CMK (cell line): ENCODE measurements around the gene SLC38A3.
"Not testable (repeated sequence)": the region's sequence is repeated elsewhere in the genome, so short reads cannot be mapped to it uniquely, and the experiment has no call there.

Experiments
- DNase-seq: peaks from one replicate; pipeline ENCODE4 v3.0.0-alpha.2; 2010; ENCODE audit warnings: low read depth

SLC38A3 gene

DNA sequence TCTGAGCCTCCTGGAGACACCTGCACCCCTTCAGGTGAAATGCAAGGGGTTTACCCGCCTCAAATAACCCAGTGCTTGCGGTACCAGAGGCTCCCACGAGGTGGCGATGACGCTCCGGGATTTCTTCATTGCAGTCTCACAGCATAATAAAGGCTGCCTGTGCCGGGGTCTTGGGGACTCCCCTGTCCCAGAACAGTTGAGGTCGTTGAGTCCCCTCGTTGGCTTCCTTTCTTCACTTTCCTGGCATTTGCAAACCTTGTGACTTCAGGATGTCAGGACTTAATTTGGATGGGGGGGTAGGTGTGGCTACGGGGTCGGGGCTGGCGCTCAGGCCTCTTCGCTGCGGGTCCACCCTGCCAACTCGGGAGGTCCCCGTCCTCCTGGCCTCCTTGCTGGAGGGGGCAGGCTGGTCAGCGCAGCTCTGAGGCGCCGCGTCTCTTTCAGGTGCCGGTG lies 12.4 kb upstream of the SLC38A3 start:
- DNase-seq = no peak

DNA sequence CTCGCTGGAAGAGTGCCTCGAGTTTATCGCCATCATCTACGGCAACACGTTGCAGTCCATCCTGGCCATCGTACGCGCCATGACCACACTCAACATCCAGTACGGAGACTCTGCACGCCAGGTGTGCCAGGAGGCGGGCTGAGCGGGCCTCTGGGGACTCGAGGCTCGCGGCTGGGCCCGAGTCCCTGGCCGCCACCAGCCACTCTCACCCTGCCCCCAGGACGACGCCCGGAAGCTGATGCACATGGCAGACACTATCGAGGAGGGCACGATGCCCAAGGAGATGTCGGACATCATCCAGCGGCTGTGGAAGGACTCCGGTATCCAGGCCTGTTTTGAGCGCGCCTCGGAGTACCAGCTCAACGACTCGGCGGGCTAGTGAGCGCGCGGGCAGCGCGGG lies 11.8 kb upstream of the SLC38A3 start:
- no peak for DNase-seq

DNA sequence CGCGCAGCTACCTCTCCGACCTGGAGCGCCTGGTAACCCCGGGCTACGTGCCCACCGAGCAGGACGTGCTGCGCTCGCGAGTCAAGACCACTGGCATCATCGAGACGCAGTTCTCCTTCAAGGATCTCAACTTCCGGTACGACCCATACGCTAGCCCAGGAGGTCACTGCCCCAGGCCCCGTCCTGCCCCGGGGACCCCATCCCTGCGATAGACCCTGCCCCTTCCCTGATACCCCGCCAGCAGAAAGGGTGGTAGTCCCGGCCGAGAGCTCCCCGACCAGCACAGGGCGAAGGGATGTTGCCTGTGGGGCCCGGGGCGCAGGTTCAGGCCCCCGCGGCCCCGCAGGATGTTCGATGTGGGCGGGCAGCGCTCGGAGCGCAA lies 11.3 kb upstream of the SLC38A3 start:
- DNase-seq = no peak

DNA sequence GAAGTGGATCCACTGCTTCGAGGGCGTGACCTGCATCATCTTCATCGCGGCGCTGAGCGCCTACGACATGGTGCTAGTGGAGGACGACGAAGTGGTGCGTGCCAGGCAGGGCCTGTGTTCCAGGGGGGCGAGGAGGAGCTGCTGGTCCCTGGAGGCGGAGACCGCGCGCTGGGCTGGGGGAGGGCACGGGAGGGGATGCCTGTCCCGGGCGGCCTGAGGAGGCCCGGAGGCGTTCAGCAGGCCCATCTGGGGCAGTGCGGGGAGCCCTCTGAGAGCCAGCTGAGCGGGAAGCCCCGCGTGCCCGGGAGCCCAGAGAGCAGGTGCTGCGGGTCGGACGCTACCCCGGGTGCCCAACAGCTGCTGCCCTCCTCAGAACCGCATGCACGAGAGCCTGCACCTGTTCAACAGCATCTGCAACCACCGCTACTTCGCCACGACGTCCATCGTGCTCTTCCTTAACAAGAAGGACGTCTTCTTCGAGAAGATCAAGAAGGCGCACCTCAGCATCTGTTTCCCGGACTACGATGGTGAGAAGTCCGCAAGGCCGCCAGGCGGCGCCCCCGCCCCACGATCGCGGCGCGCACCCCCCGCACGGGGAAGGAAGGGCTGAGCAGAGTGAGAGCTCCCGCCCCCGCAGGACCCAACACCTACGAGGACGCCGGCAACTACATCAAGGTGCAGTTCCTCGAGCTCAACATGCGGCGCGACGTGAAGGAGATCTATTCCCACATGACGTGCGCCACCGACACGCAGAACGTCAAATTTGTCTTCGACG lies 10.8 kb upstream of the SLC38A3 start:
- peak; percentile 52 for DNase-seq

DNA sequence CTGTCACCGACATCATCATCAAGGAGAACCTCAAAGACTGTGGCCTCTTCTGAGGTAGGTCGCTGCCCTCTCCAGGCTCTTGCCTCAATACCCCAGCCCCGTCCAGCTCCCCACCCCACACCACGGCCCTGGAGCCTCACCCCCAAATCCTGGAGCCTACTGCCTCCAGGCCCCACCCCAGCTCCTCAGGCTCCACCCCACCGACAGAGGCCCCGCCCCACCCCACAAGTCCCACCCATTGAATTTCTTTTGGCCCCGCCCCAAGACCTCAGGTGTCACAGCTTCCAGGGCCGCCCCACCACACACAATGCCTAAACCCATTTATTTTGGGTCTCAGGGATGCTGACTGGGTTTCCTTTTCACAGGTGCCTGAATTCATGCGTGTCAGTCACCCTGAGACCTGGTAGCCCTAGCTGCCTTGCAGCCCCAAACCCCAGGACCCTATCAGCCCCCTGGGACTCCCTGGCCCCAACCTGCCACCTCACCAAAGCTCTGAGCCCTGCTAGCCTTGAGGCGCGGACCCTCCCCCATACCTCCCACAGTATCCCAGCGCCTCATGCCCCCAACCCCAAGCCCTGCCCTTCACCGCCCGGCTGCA lies 10.1 kb upstream of the SLC38A3 start:
- DNase-seq = no peak

DNA sequence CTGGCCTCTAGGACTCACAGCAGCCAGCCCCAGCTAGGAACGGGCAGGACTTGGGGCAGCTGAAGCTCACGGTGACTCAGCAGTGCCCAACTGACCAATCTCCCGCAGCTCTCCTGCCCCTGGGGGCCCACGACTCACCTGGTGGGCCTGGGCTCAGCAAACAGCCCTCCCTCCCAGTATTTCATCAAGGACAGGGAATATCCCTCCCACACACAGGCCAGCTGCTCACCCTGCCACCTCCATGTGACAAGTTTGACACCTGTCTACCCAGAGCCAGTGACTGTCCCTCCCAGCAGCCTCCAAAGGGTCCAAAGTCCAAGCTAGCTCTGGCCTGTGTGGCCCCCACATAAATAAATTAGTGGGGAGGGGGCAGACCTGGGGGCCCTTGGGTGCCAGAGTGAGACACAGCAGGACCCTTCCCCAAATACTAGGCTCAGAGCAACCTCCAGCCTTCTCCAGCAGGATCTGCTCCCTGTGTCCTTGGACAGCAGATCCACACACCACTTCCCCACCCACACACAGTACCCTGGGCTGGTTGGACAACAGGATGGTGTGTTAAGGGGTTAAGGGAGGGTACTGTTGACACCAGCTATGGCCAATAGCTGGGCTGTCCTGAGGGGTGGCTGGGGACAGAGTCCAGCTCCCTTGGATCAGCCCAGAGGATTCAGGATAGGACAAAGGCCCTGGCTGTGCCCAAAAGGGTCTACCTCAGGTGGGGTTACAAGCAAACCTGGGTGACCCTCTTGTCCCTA lies 9.4 kb upstream of the SLC38A3 start:
- DNase-seq = no peak

DNA sequence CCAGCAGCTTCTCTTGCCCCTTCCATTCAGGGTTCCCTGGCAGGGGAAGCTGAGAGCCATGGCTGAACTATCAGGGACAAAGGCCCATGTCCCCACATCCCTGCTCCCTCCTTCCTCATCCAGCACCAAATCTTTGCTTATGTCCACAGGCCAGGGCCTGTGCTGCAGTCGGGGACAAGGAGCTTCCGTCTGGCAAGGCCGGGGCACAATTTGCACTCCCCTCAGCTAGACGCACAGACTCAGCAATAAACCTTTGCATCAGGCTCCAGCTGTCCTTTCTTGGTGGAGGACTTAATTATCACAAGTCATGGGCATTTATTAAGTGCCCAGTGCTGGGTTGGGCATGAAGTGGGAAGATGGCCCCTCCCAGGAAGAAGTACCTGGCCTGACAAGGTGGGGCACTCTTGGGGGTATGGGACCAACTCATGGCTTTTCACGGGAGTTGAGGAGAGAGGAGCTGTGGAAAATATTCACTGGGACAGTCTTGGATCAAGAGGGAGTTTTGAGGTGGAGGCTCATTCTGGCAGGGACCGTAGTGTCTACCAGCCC lies 8.7 kb upstream of the SLC38A3 start:
- DNase-seq = no peak

DNA sequence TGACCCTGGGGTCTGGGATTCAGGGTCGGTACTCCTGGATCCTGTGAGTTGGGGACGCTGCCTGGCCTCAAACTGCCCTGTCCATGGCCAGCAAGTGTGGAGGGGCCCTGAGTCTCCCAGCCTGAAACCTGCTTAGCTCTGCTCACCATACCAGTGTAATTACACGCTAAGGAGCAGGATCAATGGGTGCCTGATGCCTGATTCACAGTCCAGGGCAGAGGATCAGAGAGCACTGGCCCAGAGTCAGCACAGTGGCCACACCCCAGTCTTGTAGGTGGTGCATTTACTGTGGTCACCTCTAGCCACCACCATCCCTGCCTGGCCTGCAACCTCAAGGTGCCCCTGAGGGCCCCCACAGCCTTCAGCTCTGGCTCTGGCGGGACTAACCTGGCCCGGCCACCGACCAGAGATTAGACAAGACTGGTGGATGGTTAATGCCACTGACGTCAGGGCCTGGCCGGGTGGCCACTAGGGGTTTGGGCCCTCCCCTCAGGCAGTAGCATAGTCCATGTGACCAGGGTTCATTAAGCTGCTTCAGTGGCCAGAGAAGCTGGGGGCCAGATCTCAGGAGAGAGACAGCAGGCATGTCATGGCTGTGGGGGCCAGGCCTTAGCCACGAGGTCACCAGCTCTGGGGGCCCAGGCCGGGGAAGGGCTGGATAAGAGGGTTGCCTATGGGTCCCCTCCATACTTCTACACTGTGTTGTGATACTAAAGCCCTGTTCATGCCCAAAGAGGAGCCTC lies 3.3 kb upstream of the SLC38A3 start:
- no peak for DNase-seq

DNA sequence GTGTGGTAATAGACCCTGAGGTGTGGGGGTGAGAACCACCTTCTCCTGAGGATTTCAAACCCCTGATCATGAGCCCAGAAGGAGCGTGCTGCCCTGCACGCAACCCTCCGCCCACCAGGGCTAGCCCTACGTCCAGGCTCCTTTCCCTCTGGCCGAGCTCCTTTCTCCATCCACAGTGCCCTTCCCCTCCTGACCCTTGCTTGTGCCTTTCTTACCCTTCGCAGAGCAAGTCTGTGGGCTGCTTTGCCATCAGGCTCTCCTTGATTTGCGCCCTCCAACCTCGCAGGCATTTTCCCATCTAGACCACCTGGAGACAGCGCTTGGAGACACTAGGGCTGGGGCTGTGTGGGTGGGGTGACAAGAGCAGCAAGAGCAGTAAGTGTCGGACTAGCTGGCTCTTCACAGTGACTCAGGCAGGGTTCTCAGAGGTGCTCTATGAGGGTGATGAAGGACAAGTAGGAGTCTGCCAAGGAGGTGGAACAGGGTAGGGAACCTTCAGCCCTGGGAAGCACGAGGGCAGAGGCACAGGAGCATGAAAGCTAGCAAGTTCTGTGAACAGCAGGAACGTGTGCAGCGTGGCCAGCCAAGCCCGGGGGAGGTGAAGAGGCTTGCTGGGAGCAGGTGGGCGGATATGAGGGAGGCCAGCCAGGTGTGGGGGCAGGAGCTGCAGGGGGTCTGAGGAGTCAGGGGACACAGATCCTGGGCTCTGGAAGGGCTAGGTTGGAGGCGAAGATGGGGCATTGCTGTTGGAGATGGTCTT lies 2.5 kb upstream of the SLC38A3 start:
- no peak for DNase-seq

DNA sequence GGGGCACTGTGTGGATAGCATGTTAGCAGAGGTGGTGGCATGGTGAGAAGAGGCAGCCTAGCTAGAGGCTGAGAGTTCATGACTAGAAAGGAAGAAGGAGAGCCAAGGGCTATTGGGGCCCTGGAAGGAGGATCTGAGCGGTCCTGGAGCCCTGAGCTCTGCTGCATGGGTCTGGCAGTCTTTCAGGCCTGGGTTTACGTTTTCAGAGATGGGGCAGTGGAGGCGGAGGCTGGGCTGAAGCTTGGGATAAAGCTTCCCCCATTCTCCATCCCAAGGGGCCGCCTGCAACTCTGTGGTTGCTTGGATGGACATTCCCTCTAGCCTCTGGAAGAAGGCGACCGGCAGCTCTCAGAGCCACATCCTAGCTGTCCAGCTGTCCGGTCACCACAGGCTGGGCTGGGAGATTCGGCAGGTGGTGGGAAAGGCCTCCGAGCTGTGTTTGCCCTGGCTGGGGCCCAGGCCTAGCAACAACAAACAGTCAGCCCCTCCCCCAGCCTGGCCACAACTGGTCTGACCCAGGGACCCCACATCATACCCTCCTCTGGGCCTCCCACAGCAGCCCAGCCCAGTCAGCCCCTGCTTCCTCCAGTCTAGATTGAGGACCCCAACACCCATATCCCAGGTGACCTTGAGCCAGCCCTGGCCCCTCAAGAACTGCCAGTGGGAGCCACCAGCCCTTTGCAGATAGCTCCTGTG lies 1.8 kb upstream of the SLC38A3 start:
- no peak for DNase-seq

DNA sequence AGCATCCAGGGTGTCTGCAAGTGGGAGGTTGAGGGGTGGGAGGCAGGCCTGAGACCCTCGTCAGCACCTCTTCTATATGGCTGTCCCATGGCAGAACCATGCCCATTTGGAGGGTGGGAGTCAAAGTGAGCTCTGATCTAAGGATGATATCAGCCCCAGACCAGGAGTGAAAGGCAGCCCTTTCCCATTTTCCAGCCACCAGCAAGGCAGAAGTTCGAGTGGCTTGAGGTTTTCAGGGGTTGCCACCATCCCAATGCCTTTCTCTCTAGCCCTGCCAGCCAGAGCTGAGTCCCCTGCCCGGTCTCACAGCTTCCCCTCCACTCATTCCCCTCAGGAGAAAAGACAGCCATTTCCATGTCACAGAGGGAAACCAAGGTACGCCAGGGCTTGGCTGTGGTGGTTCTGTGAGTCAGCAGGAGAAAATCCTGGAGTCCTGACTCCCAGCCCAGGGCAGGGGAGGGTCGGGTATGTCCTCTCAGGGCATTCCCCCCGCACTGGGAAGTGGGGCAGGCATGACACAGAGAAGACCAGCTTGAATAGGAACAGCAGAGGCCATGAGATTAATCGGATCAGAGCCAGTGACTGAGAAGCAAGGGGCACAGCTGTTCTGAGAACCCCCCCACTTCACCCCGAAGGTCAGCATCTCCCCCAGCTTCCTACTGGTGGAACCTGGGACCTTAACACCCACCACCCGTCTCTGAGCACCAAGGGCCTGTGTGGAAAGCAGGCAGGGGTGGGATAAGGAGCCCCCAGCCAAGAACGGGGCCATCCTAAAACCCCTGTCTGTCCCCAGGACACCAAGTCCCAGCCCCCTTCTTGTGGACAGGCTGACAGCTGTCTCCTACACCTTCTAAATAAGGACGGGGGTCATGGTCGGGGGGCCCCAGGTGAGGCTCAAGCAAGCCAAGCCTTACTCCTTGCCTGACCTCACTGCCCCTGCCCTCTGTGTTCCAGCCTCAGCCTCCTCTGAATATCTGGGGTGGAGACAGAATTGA lies 965 bp upstream of the SLC38A3 start:
- no peak for DNase-seq

DNA sequence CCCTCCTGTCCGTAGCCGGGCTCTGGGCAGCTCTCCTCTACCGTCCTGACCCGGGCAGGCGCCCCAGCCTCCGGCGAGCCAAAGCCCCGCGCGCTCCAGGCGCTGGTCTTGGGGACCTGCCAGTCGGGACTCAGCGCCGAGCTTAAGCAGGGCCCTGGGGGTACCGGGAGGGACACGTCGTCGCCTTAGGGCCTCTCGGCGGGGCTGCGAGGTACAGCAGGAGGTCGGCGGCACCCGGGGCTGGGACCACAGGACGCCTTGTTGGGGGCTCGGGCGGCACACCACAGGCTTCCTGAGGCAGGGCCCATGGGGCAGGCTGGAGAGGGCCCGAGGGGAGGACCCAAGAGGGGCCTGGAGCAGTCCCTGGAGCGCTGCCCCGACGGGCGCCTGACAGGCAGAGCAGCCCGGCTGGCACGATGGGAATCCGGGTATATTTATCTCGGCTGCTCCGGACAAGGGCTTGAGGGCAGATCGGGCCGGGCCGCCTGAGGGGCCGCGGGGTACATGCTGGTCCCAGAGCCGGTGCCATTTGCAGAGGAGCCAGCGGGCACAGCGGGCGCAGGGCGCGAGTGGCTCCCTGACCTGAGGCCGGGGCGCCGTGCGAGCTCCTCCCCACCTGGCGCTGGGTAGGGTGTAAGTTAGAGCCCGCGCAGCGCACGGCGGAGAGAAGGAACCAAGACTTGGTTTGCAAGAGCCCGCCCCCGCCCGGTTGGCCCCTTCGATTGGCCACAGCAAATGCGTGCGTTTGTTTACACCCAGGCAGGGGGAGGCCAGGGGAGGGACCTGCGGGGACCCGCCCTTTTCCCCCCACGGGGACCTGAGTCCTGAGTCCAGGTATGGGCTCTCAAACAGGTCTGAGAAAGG lies 574 bp downstream of the SLC38A3 start:
- DNase-seq = no peak

DNA sequence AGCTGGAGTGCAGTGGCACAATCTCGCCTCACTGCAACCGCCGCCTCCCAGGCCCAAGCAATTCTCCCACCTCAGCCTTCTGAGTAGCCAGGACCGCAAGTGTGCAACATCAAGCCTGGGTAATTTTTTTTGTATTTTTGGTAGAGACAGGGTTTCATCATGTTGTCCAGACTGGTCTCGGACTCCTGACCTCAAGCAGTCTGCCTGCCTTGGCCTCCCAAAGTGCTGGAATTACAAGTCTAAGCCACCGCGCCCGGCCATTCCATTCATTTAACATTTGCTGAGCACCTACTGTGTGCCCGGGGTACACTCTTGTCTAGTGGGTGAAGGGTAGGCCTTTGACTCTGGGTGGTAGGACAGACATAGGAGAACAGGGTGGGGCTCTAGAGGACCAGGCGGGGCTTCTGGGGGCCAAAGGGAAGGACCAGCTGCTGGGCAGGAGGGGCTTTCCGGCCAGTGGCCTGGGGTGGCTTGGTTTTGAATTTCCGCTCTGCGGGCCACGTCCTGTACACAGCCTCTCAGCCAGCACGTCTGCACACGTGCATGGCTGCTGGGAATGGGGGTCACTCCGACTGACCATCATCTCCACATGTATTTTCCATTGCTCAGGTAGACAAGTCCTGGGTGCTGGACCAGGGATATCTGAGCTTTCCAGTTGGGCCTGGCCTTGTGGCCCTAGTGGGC lies 2.4 kb downstream of the SLC38A3 start:
- no peak for DNase-seq

DNA sequence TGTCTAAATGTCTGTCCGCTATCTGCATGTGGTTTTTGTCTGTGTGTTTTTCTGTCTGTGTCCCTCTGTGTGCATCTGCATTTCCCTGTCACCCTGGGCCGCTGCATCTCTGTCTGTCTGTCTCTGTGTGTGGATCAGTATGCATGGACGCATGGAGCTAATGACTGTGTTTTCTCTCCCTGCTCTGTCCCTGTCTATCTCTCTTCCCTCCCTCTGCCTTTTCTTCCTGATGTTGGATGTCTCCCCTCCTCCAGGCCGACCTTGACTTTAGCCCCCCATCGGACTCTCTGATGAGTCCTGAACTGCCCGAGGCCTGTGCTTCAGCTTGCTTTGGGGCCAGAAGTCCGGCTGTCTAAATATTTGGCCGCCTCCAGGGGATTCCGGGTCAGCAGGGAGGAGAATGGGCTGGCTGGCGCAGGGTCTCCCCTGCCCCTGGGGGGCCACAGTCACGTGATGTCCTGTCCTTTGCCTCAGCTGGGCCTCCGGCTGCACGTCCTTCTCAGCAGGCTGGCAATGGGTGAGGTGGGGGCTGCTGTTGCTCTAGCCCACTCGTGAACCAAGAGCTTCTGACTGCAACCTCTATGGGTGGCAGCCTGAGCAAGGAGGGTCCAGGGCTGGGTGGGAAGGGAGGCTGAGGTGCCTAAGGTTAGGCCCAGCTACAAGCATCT lies 3.7 kb downstream of the SLC38A3 start:
- DNase-seq = no peak

DNA sequence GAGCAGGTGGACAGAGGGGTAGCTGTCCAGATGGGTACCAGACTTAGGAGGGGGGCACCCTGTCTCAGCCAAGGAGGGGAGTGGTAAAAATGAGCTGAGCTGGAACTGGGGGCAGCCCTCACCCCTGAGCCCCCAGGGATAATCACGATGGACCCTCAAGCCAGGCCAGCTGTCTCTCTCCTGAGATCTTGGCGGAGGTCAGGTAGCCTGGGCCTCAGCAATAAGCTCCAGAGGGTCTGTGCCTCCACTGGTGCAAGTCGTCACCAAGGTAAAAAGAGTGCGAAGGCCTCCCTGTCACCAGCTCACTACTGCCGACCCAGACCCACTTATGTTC lies 5.1 kb downstream of the SLC38A3 start:
- DNase-seq = no peak

DNA sequence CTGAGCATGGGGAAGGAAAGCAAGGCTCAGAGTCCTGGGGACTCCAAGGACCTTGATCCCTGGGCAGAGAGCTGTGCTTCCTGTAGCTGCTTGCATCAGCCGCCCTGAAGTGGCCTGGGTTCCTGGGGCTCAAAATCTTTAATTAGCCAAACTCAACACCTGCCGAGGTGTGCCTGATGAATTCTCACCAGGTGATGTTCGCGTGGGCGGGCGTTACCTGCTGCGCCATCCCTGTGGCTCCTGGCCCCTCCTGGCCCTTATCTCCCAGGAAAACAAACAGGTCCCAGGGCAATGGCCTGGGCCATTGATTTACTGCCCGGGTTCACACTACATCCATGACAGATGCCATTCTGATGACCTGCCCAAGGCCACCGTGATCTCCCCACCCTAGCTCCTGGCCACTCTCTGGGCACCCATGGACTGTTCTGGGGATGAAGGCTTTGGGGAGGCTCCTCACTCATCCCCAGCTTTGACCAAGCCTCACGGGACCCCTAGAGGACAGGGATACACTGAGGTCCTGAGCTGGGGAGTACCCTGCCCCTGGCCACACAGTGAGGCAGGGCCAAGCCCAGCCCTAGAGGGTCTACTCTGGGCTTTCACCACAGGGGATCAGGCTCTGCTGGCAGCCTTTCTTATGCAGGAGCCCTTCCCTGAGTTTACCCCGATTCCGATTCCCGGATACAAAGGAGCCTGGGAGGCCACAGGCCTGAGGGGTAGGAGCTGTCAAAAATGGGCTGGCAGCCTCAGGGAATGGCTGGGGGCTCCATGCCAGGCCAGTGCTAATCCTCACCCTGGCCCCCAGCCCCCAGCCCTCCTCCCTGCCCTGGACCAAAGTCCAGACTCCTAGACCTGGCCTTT lies 5.7 kb downstream of the SLC38A3 start:
- no peak for DNase-seq

DNA sequence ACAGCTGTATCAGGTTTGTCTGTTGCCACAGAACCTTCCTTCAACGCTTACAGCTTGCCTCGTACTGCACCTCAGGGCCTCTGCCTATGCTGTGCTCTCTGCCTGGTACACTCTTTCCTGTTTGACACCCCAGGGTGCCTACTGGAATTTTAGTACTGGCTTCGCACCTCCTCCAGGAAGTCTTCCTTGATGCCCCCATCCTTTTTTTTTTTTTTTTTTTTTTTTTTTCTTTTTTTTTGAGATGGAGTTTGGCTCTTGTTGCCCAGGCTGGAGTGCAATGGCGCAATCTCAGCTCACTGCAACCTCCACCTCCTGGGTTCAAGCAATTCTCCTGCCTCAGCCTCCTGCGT lies 6.3 kb downstream of the SLC38A3 start:
- not testable (repeated sequence) for DNase-seq
